ENCODE measurements around the gene NRDC.
"Not testable (repeated sequence)": the region's sequence is repeated elsewhere in the genome, so short reads cannot be mapped to it uniquely, and the experiment has no call there.

Gene NRDC

DNA sequence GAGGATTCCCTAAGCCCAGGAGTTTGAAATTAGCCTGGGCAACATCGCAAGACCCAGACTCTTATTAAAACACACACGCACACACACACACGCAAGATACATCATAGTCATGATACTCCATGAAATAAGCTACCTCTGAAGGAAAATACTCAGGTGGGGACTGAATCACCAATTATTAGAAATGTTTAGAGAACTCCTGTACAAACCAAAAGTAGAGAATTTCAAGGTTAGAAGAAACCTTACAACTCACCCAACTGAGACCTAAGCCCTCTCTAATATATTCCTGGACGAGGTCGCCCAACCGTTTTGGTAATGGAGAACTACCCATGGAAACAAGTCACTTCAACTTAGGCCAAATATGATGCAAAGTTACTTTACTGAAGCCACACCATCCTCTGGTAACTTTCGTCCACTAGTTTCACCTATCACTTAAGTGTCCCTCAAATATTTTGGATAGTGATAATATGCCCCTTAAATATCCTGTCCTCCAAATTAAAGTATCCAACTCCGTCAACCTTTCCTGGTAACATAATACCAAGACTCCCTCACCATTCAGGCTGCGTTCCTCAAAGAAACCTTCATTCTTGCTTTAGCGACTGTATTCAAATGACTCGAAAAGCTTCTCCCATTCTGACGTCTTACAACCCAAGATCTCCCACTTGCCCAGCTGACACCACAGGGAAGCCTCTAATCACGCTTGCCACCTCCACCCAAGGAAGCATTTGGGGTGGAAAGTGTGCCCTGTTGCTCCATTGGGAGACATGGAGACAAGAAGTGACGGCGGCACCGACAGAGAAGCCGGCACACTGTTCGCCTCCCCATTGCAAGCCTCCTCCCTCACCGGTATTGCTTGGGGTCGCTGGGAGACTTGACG, 856 bp downstream of the NRDC start:
- Histone ChIP-seq H3K4me3 (ENCODE audit: low read depth, low read length) (peak overlapping the region; percentile 99), H3K27me3 (ENCODE audit: control insufficient read depth, insufficient read depth, low read length) (no peaks in the 10 kb centered on the region), H3K9me3 (ENCODE audit: control insufficient read depth, insufficient read depth, low read length) (no peaks in the 10 kb centered on the region), H3K9ac (ENCODE audit: low read depth, low read length) (peak overlapping the region; percentile 94), H3K4me1 (ENCODE audit: control insufficient read depth, insufficient read depth, low read length) (no peaks in the 10 kb centered on the region), H3K36me3 (ENCODE audit: control insufficient read depth, insufficient read depth, low read length) (no peaks in the 10 kb centered on the region)

DNA sequence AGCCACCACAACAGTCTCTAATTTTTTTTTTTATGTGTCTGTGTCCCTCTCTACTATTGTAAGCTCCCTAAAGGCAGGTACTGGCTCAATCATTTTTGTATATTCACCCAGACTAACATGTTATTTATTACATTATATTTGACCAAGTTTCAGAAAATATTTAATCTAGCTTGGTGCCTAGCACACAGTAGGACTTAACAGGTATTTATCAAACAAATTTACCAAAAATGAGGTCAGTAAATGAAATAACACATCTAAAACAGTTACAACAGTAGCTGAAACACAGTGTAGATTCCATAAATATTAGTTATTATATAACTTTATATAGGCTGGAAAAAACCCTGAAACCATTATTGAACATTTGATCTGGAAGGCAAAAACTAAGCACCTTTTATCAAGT, 2.7 kb downstream of the NRDC start:
- H3K27me3 ChIP-seq (ENCODE audit: control insufficient read depth, insufficient read depth, low read length) = no peaks in the 10 kb centered on the region
- no peak overlapping the region for H3K4me3 ChIP-seq (ENCODE audit: low read depth, low read length)
- H3K9ac ChIP-seq (ENCODE audit: low read depth, low read length) = no peak overlapping the region
- H3K4me1 ChIP-seq (ENCODE audit: control insufficient read depth, insufficient read depth, low read length) = no peaks in the 10 kb centered on the region
- no peaks in the 10 kb centered on the region for H3K9me3 ChIP-seq (ENCODE audit: control insufficient read depth, insufficient read depth, low read length)
- H3K36me3 ChIP-seq (ENCODE audit: control insufficient read depth, insufficient read depth, low read length) = no peaks in the 10 kb centered on the region

DNA sequence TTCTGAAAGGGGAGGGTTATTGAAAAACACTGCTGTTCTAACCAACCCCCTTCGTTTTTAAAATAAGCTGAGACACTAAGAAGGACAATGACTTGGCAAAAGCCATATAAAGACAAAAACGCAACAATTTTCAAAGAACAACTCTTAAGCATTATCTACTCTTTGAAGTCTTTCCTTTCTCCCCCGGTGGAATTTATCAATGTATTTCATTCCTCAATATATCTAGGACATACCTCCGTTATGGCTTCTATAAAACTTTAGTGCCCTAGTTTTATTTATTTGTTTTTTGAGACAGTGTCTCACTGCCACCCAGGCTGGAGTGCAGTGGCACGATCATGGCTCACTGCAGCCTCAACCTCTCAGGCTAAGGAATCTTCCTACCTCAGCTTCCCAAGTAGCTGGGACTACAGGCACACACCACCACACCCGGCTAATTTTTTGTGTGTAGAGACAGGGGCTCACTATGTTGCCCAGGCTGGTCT, 3.2 kb downstream of the NRDC start:
- Histone ChIP-seq H3K36me3 (ENCODE audit: control insufficient read depth, insufficient read depth, low read length) (no peaks in the 10 kb centered on the region), H3K27me3 (ENCODE audit: control insufficient read depth, insufficient read depth, low read length) (no peaks in the 10 kb centered on the region), H3K4me3 (ENCODE audit: low read depth, low read length) (no peak overlapping the region), H3K4me1 (ENCODE audit: control insufficient read depth, insufficient read depth, low read length) (no peaks in the 10 kb centered on the region), H3K9ac (ENCODE audit: low read depth, low read length) (no peak overlapping the region), H3K9me3 (ENCODE audit: control insufficient read depth, insufficient read depth, low read length) (no peaks in the 10 kb centered on the region)

DNA sequence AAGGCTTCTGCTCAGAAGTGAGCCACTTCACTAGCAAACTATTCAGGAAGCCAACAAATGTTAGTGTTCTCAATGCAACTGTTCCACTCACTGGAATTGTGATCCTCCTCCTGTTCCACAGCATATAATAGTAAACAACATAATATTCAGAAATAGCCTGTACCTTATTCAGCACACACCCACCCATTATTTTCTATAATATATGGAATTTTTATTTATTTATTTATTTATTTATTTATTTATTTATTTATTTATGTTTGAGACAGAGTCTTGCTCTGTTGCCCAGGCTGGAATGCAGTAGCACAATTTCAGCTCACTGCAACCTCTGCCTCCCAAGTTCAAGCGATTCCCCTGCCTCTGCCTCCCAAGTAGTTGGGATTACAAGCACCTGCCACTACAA, 5.3 kb downstream of the NRDC start:
- H3K27me3 ChIP-seq (ENCODE audit: control insufficient read depth, insufficient read depth, low read length); H3K4me3 ChIP-seq (ENCODE audit: low read depth, low read length); H3K9ac ChIP-seq (ENCODE audit: low read depth, low read length); H3K9me3 ChIP-seq (ENCODE audit: control insufficient read depth, insufficient read depth, low read length); H3K36me3 ChIP-seq (ENCODE audit: control insufficient read depth, insufficient read depth, low read length); H3K4me1 ChIP-seq (ENCODE audit: control insufficient read depth, insufficient read depth, low read length): not testable (repeated sequence)

DNA sequence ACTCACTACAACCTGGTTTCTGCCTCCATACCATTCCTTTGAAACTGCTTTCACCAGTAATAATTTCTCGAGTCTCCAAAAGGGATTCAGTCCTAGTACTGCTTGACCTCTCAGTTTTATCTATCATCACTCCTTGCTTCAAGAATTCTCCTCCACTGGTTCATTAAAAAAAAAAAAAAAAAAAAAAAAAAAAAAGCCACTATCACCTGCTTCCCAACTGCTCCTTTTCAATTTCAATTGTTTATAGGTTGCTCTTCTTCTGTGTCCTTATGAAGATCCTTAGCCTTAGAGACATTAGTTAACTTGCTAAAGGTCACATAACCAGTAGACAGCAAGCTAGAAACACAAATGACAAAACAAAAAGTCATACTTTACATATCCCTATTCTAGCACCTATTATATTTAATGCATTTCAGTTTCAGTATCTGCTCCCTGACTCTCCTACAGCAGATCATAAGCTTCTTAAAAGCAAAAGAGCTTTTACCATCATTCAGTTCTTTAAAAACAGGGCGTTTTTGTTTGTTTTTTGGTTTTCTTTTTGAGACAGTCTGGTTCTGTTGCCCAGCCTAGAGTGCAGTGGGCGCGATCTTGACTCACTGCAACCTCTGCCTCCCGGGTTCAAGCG, 7.1 kb downstream of the NRDC start:
- Histone ChIP-seq H3K9me3 (ENCODE audit: control insufficient read depth, insufficient read depth, low read length) (no peaks in the 10 kb centered on the region), H3K27me3 (ENCODE audit: control insufficient read depth, insufficient read depth, low read length) (no peaks in the 10 kb centered on the region), H3K4me1 (ENCODE audit: control insufficient read depth, insufficient read depth, low read length) (no peaks in the 10 kb centered on the region), H3K36me3 (ENCODE audit: control insufficient read depth, insufficient read depth, low read length) (no peaks in the 10 kb centered on the region), H3K9ac (ENCODE audit: low read depth, low read length) (no peak overlapping the region), H3K4me3 (ENCODE audit: low read depth, low read length) (no peak overlapping the region)

DNA sequence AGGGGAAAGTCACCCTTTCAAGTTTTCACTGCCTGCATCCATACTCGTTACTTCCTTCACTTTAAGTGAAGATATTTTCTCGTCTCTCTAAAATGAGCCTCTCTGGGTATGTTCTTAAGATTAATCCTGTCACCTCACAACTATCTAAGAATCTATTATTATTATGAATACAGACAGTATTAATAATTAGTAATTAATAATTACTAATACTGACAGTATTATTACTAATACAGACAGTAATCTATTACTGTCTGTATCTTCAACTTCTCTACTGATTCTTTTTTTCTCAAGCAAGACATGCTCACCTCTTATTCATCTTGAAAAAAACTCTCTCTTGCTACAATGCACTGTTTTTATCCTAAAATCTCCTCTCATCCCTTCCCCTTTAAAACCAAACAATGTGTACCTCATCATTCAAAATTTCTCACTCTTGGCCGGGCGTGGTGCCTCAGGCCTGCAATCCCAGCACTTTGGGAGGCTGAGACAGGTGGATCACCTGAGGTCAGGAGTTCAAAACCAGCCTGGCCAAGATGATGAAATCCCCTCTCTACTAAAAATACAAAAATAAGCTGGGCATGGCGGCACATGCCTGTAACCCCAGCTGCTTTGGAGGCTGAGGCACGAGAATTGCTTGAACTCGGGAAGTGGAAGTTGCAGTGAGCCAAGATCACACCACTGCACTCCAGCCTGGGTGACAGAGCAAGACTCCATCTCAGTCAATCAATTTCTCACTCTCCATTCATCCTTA, 7.8 kb downstream of the NRDC start:
- no peak overlapping the region for H3K9ac ChIP-seq (ENCODE audit: low read depth, low read length)

DNA sequence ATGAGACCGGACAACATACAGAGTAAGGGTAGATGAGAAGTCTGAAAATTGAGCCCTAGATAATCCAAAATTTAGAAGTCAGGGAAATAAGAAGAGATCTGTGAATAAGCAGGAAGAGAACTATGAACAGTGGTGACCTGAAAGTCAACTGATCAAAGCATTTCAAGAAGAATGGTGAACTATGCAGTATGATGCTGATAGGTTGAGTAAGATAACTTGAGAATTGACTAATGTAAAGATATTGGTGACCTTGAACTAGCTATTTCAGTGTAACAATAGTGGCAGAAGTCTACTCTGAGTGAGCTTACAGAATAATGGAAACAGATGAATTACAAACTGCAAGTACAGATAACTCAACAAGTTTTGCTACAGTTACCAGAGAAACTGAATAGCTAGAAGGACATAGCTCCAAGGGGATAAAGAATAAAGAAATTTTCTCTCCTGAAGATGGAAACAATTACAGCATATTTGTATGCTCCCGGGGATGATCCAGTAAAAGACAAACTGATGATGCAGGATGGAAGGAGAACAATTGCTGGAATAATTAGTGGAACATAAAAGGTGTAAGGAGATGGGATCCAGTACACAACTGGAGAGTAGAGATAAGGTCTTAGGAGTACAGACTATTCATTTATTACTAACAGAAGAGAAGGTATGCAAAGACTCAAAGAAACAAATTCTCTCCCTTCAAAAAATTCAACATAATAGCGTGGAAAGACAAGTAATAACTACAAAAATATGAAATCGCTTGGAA, 10.9 kb downstream of the NRDC start:
- H3K9me3 ChIP-seq (ENCODE audit: control insufficient read depth, insufficient read depth, low read length) = no peaks in the 10 kb centered on the region
- H3K36me3 ChIP-seq (ENCODE audit: control insufficient read depth, insufficient read depth, low read length) = no peaks in the 10 kb centered on the region
- H3K4me3 ChIP-seq (ENCODE audit: low read depth, low read length) = no peak overlapping the region
- H3K9ac ChIP-seq (ENCODE audit: low read depth, low read length) = no peak overlapping the region
- no peaks in the 10 kb centered on the region for H3K4me1 ChIP-seq (ENCODE audit: control insufficient read depth, insufficient read depth, low read length)
- no peaks in the 10 kb centered on the region for H3K27me3 ChIP-seq (ENCODE audit: control insufficient read depth, insufficient read depth, low read length)

More for the DNA sequence above, 7.8 kb downstream of the NRDC start:
- Histone ChIP-seq H3K27me3 (ENCODE audit: control insufficient read depth, insufficient read depth, low read length) (no peaks in the 10 kb centered on the region), H3K9me3 (ENCODE audit: control insufficient read depth, insufficient read depth, low read length) (no peaks in the 10 kb centered on the region), H3K4me1 (ENCODE audit: control insufficient read depth, insufficient read depth, low read length) (no peaks in the 10 kb centered on the region), H3K4me3 (ENCODE audit: low read depth, low read length) (no peak overlapping the region), H3K36me3 (ENCODE audit: control insufficient read depth, insufficient read depth, low read length) (no peaks in the 10 kb centered on the region)

DNA sequence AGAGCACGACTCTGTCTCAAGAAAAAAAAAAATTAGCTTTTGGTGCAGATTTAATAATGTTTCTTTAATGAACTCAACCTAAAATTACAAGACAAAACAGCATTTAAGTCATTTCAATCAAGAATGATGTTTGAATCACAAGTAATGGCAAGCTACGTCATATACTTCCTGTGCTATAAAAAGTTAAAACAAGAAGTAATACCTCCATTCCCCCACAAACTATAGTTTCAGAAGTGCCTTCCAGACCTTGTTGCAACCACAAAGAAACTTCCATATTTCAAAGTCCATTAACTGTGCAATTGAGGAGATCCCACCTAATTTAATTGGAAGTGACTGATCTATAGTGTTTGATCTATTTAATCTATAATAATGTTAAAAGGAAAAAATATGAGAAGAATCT, 15.1 kb downstream of the NRDC start:
- H3K27me3 ChIP-seq (ENCODE audit: control insufficient read depth, insufficient read depth, low read length) = no peaks in the 10 kb centered on the region
- no peaks in the 10 kb centered on the region for H3K36me3 ChIP-seq (ENCODE audit: control insufficient read depth, insufficient read depth, low read length)
- no peak overlapping the region for H3K4me3 ChIP-seq (ENCODE audit: low read depth, low read length)
- peaks cover 6% of the 10 kb centered on the region for H3K4me1 ChIP-seq (ENCODE audit: control insufficient read depth, insufficient read depth, low read length)
- H3K9ac ChIP-seq (ENCODE audit: low read depth, low read length) = no peak overlapping the region
- no peaks in the 10 kb centered on the region for H3K9me3 ChIP-seq (ENCODE audit: control insufficient read depth, insufficient read depth, low read length)

DNA sequence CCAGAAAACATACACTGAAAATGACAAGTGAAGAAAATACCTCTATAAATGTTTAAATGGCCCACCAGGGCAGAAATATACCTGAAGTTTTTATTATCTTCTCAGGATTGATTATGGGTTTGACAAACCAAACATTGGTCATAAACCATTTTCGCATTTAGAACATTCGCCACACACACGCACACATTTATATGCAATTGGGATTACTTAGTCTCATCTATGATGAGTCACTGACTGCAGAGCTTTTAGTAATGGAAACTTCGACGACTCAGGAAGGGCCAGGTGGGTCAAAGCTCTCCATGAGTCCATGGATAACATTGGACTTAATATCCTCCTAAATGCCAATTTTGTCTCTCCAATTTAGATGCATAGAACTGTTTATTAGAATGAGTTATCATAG, 16.9 kb downstream of the NRDC start:
- H3K4me3 ChIP-seq (ENCODE audit: low read depth, low read length) = no peak overlapping the region

DNA sequence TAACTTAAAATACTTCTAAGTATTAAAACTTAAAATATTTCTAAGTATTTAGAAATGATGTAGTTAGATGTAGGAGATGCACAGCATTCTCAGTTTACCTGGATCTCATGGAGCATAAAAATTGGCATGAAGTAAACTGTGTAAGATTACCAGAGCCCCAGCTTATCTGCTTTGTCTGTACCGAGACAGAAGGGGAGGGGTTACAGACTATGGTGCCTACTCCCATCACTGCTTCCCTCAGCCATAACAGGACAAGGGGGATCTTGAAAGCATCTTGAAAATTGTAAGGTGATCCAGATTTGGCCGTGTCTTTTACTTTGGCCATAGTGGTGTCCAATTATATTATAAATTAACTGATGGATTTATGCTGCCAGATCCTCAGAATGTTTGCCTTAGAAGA, 18.8 kb downstream of the NRDC start:
- Histone ChIP-seq H3K4me1 (ENCODE audit: control insufficient read depth, insufficient read depth, low read length) (peaks cover 13% of the 10 kb centered on the region), H3K9me3 (ENCODE audit: control insufficient read depth, insufficient read depth, low read length) (no peaks in the 10 kb centered on the region), H3K4me3 (ENCODE audit: low read depth, low read length) (no peak overlapping the region), H3K9ac (ENCODE audit: low read depth, low read length) (no peak overlapping the region), H3K36me3 (ENCODE audit: control insufficient read depth, insufficient read depth, low read length) (no peaks in the 10 kb centered on the region), H3K27me3 (ENCODE audit: control insufficient read depth, insufficient read depth, low read length) (no peaks in the 10 kb centered on the region)

More for the DNA sequence above, 16.9 kb downstream of the NRDC start:
- Histone ChIP-seq H3K9ac (ENCODE audit: low read depth, low read length) (no peak overlapping the region), H3K36me3 (ENCODE audit: control insufficient read depth, insufficient read depth, low read length) (no peaks in the 10 kb centered on the region), H3K4me1 (ENCODE audit: control insufficient read depth, insufficient read depth, low read length) (peaks cover 13% of the 10 kb centered on the region), H3K9me3 (ENCODE audit: control insufficient read depth, insufficient read depth, low read length) (no peaks in the 10 kb centered on the region), H3K27me3 (ENCODE audit: control insufficient read depth, insufficient read depth, low read length) (no peaks in the 10 kb centered on the region)

DNA sequence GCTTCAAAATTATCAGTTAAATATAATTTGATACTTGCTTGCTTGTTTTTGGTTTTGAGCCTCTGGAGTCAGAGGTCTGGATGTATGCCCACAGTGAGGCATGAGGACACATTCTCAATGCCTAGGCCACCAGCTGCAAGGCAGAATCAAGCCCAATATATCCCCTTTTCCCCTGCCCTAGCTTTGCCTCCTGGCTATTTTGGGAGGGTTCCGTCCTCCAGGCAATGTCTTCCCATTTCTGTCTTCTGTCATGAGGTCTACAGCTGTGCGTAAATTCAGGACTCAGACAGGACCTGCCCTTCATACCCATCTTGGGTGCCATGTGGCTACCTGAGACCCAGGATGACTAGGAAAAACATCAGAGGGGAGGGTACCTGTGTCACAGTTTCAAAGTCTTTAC, 19.2 kb downstream of the NRDC start:
- Histone ChIP-seq H3K4me3 (ENCODE audit: low read depth, low read length) (peak overlapping the region; percentile 4), H3K4me1 (ENCODE audit: control insufficient read depth, insufficient read depth, low read length) (peaks cover 13% of the 10 kb centered on the region), H3K9ac (ENCODE audit: low read depth, low read length) (no peak overlapping the region), H3K9me3 (ENCODE audit: control insufficient read depth, insufficient read depth, low read length) (no peaks in the 10 kb centered on the region), H3K27me3 (ENCODE audit: control insufficient read depth, insufficient read depth, low read length) (no peaks in the 10 kb centered on the region), H3K36me3 (ENCODE audit: control insufficient read depth, insufficient read depth, low read length) (no peaks in the 10 kb centered on the region)

Data from iPS-15b (cell line).